Measurements from ENCODE around the gene RHO.

The RHO gene

DNA sequence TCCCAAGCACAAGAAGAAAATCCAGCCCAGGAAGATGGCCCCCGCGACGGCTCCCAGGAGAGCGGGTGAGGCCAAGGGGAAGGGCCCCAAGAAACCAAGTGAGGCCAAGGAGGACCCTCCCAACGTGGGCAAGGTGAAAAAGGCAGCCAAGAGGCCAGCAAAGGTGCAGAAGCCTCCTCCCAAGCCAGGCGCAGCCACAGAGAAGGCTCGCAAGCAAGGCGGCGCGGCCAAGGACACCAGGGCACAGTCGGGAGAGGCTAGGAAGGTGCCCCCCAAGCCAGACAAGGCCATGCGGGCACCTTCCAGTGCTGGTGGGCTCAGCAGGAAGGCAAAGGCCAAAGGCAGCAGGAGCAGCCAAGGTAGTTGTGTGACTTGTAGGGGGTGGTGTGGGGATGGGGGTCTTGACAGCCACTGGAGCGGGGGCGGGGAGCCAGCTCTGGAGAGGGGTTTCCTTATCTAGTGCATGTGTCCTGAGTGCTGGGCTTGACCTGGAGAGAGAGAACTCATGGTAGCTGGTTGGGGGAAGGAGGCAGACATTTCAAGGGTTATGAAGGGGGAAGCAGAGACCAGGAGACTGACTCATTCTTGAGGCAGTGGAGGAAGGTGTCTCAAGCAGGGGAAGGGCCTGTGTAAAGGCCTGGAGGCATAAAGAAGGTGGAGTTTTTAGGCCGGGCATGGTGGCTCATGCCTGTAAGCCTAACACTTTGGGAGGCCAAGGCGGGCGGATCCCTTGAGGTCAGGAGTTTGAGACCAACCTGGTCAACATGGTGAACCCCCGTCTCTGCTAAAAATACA is 20.8 kb downstream of the RHO start:
- H2AFZ ChIP-seq (ENCODE audit: low read depth) = no peak overlapping the region
- H3K9ac ChIP-seq = no peak overlapping the region
- H3K4me1 ChIP-seq (ENCODE audit: low read depth, poor library complexity, severe bottlenecking) = no peaks in the 10 kb centered on the region
- TF ChIP-seq, protein P1, sequence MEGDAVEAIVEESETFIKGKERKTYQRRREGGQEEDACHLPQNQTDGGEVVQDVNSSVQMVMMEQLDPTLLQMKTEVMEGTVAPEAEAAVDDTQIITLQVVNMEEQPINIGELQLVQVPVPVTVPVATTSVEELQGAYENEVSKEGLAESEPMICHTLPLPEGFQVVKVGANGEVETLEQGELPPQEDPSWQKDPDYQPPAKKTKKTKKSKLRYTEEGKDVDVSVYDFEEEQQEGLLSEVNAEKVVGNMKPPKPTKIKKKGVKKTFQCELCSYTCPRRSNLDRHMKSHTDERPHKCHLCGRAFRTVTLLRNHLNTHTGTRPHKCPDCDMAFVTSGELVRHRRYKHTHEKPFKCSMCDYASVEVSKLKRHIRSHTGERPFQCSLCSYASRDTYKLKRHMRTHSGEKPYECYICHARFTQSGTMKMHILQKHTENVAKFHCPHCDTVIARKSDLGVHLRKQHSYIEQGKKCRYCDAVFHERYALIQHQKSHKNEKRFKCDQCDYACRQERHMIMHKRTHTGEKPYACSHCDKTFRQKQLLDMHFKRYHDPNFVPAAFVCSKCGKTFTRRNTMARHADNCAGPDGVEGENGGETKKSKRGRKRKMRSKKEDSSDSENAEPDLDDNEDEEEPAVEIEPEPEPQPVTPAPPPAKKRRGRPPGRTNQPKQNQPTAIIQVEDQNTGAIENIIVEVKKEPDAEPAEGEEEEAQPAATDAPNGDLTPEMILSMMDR (conservative IDR thresholded peaks at IDR 0.05; ENCODE audit: low read depth, low read length) = no peak
- H3K27me3 ChIP-seq (ENCODE audit: insufficient read depth, low read depth) = no peaks in the 10 kb centered on the region
- H3K4me3 ChIP-seq (IDR thresholded peaks at IDR 0.05; ENCODE audit: insufficient read depth, low read depth, low read length) = no peak overlapping the region
- no peaks in the 10 kb centered on the region for H3K36me3 ChIP-seq (ENCODE audit: insufficient read depth)
- no peaks in the 10 kb centered on the region for H4K20me1 ChIP-seq (ENCODE audit: insufficient read depth)
- H3K79me2 ChIP-seq (ENCODE audit: insufficient read depth, low read depth) = no peaks in the 10 kb centered on the region
- H3K4me2 ChIP-seq = no peak overlapping the region
- H3K27ac ChIP-seq = no peak overlapping the region

DNA sequence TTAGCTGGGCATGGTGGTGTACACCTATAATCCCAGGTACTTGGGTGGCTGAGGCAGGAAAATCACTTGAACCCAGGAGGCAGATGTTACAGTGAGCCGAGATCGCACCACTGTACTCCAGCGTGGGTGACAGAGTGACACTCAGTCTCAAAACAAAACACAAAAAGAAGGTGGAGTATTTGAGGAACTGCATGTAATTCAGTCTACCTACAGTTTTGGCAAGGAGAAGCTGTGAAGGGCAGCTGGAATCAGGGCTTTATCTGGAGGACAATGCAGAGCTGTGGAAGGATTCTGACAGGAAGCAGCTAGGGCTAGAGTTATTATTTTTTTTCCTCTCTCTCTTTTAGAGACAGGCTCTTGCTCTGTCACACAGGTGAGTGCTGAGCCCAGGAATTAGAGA is 21.4 kb downstream of the RHO start:
- TF ChIP-seq, protein P1 (conservative IDR thresholded peaks at IDR 0.05; ENCODE audit: low read depth, low read length) = no peak
- H2AFZ ChIP-seq (ENCODE audit: low read depth) = no peak overlapping the region
- no peaks in the 10 kb centered on the region for H3K36me3 ChIP-seq (ENCODE audit: insufficient read depth)
- H3K4me2 ChIP-seq = no peak overlapping the region
- H3K27me3 ChIP-seq (ENCODE audit: insufficient read depth, low read depth) = no peaks in the 10 kb centered on the region
- H3K27ac ChIP-seq = no peak overlapping the region
- H3K4me3 ChIP-seq (IDR thresholded peaks at IDR 0.05; ENCODE audit: insufficient read depth, low read depth, low read length) = no peak overlapping the region
- H3K79me2 ChIP-seq (ENCODE audit: insufficient read depth, low read depth) = no peaks in the 10 kb centered on the region
- H3K9ac ChIP-seq = no peak overlapping the region
- no peaks in the 10 kb centered on the region for H3K4me1 ChIP-seq (ENCODE audit: low read depth, poor library complexity, severe bottlenecking)
- H4K20me1 ChIP-seq (ENCODE audit: insufficient read depth) = no peaks in the 10 kb centered on the region

DNA sequence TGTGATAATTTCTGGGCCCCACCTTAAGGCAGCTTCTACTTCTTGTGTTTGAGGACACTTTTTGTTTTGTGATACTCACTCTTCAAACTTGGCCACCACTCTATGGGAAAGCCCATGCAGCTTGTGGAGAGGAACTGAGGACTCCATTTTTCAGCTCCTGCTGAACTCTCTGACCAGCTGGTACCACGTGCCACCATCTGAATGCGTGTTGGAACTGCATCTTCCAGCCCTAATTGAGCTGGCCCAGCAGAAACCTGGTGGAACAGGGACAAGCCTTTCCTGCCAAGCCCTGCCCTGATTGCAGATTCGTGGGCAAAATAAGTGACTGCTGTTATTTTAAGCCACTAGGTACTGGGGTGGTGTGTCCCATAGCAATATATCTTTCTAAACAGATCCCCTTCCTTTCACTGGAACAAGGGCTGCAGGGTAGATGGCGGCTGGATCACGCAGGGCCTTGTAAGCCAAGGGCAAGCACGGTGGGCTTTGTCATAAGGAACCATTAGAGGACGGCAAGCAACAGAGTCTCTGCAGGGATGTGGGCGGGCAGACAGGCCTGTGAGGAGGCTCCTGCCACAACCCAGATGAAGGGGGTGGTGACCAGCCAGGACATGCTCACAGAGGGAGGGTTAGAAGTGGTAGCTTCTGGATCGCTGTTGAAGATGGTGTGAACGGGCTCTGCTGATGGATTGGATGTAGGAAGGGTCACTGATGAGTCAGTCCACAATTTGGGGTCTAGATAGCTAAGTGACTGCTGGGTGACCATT is 24.0 kb downstream of the RHO start:
- Histone ChIP-seq H3K27me3 (ENCODE audit: insufficient read depth, low read depth) (no peaks in the 10 kb centered on the region), H3K79me2 (ENCODE audit: insufficient read depth, low read depth) (no peaks in the 10 kb centered on the region), H4K20me1 (ENCODE audit: insufficient read depth) (no peaks in the 10 kb centered on the region), H3K4me2 (no peak overlapping the region), H3K9ac (no peak overlapping the region), H3K4me1 (ENCODE audit: low read depth, poor library complexity, severe bottlenecking) (no peaks in the 10 kb centered on the region), H3K4me3 (IDR thresholded peaks at IDR 0.05; ENCODE audit: insufficient read depth, low read depth, low read length) (no peak overlapping the region), H2AFZ (ENCODE audit: low read depth) (no peak overlapping the region), H3K27ac (no peak overlapping the region), H3K36me3 (ENCODE audit: insufficient read depth) (no peaks in the 10 kb centered on the region)
- TF ChIP-seq, protein P1 (conservative IDR thresholded peaks at IDR 0.05; ENCODE audit: low read depth, low read length) = no peak

DNA sequence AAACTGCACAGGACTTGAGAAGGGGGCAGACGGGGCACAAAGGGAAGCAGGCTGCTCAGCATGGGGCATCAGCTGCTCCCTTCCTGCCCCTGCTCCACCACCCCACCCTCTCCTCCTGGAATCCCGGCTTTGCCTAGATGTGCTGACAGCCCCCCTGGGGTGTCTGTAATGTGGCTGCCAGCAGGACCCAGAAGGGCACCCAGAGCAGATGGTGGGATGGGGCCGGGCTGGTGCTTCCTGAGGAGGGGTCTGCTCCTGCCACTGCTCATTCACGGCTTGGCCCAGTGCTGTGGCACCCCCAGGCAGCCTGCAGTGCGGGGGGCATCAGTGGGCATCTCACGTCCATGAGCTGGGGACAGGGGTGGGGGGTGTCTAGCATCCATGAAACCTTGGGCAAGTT is 24.7 kb downstream of the RHO start:
- no peaks in the 10 kb centered on the region for H4K20me1 ChIP-seq (ENCODE audit: insufficient read depth)
- H3K36me3 ChIP-seq (ENCODE audit: insufficient read depth) = no peaks in the 10 kb centered on the region
- H3K4me3 ChIP-seq (IDR thresholded peaks at IDR 0.05; ENCODE audit: insufficient read depth, low read depth, low read length) = no peak overlapping the region
- H3K9ac ChIP-seq = no peak overlapping the region
- H3K27ac ChIP-seq = no peak overlapping the region
- TF ChIP-seq, protein P1 (conservative IDR thresholded peaks at IDR 0.05; ENCODE audit: low read depth, low read length) = no peak
- H3K79me2 ChIP-seq (ENCODE audit: insufficient read depth, low read depth) = no peaks in the 10 kb centered on the region
- no peaks in the 10 kb centered on the region for H3K4me1 ChIP-seq (ENCODE audit: low read depth, poor library complexity, severe bottlenecking)
- H3K4me2 ChIP-seq = no peak overlapping the region
- H2AFZ ChIP-seq (ENCODE audit: low read depth) = no peak overlapping the region
- H3K27me3 ChIP-seq (ENCODE audit: insufficient read depth, low read depth) = no peaks in the 10 kb centered on the region

Measured in KMS-11 (cell line).